Mucosa of rectum (tissue), 2 donors: ENCODE measurements around the gene CDC42BPB.
A peak's percentile ranks its signal among the peaks of the same experiment; 100 is the strongest.

Experiments
- H3K27ac ChIP-seq, 2 donors: one replicate each; pipeline ENCODE4 v1.7.0; 2013; ENCODE audit warnings: inconsistent platforms in 2 of 2, low read depth in 2 of 2, low read length in 2 of 2
- H3K27me3 ChIP-seq, 2 donors: one replicate each; pipeline ENCODE4 v1.7.0; 2013; ENCODE audit warnings: low read length in 2 of 2; ENCODE audit not compliant: control insufficient read depth in 2 of 2, insufficient read depth in 2 of 2
- H3K36me3 ChIP-seq, 2 donors: one replicate each; pipeline ENCODE4 v1.7.0; 2013; ENCODE audit warnings: low read length in 2 of 2; ENCODE audit not compliant: control insufficient read depth in 2 of 2, insufficient read depth in 2 of 2
- H3K4me1 ChIP-seq, 2 donors: one replicate each; pipeline ENCODE4 v1.7.0; 2013; ENCODE audit warnings: low read length in 2 of 2, mild to moderate bottlenecking in 1 of 2; ENCODE audit not compliant: control insufficient read depth in 2 of 2, insufficient read depth in 2 of 2
- H3K4me3 ChIP-seq, 2 donors: one replicate each; pipeline ENCODE4 v1.7.0; 2013; ENCODE audit warnings: low read length in 2 of 2
- H3K9ac ChIP-seq, 2 donors: one replicate each; pipeline ENCODE4 v1.7.0; 2013; ENCODE audit warnings: low read length in 2 of 2, low read depth in 1 of 2, mild to moderate bottlenecking in 1 of 2
- H3K9me3 ChIP-seq, 2 donors: one replicate each; pipeline ENCODE4 v1.7.0; 2013; ENCODE audit warnings: low read length in 2 of 2; ENCODE audit not compliant: control insufficient read depth in 2 of 2
- donor health status: healthy.
- donor health status: Normal muscosa, but diverticular disease.

The CDC42BPB gene

DNA sequence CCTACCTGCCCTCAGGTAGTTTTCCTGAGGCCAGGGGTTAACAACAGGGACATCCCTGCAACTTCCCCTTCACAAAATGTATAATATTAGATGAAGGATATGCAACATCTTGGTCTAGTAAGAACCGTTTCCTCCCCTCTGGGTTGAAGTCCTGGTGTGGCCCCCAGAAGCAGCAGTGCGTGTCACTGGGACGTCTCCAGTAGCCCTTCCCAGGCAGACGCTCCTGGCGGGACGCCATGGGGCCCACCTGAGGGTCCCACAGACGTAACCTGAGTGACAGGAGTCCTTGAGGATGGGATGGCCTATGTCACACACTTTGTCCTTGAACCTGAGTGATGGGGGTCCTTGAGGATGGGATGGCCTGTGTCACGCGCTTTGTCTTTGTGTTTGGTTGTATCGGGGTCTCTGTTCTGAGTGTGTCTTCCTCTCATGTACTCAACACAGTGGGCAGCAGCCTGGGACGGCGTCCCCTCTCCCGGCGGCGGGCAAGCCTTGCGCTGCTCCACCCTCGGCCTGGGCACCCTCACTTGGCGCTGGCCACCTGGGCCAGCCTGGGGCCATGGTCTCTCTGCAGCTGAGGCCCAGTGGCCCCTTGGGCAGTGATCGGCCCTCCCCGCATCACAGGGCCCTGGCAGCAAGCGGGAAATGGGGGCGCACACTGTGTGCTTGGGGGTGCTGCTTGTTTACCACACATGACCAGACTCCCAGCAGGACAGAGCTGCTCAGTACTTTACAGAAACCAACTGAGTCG is 149.2 kb downstream of the CDC42BPB start:
- Histone ChIP-seq H3K4me1 (no peaks in the 10 kb centered on the region), H3K36me3 (peaks cover 16 to 39% of the 10 kb centered on the region in 2 donors), H3K27me3 (no peaks in the 10 kb centered on the region), H3K9ac (no peak overlapping the region), H3K27ac (no peak overlapping the region), H3K4me3 (no peak overlapping the region), H3K9me3 (no peaks in the 10 kb centered on the region)

DNA sequence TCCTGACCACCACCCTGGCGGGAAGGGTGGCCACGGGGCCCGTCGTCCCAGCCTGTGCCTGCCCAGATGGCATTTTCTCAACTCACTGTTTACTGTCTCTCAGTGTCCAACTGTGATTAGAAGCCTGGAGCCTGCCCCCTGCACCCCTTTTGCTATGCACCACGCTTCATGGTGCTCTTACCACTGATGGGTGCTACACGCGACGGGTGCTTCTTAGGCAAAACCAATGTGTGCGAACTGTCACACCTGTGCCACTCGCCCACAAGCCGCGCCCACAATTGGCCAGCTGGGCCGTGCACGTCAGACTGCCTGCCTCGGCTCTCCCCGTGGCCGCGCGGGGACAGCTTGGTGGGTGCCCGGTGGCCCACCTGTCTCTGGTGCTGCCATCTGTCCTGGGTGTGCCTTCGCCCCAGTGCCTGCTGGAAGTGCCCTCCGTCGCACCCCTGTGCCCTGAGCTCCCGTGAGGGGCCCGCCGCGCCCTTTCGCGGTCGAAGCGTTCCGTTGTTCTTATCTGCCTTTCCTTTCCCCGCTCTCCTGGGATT is 150.0 kb downstream of the CDC42BPB start:
- Histone ChIP-seq H3K9me3 (no peaks in the 10 kb centered on the region), H3K4me1 (no peaks in the 10 kb centered on the region), H3K4me3 (no peak overlapping the region), H3K27ac (no peak overlapping the region), H3K9ac (no peak overlapping the region), H3K36me3 (peaks cover 21 to 45% of the 10 kb centered on the region in 2 donors), H3K27me3 (no peaks in the 10 kb centered on the region)

DNA sequence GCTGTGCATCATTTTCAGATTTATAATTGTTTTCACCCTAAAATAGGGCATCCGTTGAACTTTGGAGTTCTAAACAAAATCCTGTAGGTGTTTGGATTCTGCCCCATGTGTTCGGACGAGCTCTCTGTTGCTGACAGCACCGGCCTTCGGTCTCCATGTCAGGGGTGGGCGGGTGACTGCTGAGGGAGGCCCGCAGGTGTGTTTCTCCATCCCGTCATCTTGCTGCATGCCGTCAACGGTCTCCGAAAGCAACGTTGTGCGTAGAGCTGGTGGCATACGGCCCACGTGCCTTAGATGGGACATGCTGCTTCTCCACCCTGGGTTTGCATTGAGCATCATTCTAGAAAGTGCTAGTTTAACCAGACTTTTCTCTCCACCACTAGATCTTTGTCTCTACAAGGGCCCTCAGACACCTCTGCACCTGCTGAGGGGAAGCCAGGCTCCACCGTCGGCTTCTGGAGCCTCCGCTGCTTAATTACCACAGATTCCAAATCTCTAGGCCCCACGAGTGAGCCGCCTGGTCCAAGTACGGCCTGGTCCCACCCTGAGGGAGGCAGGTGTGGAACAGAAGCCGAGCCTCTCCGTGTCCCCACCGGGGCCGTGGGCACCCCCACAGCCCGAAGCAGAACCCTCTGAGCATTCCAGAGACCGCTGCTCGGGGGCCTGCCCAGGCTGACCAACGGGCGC is 150.6 kb downstream of the CDC42BPB start:
- Histone ChIP-seq H3K4me3 (no peak overlapping the region), H3K4me1 (no peaks in the 10 kb centered on the region), H3K9me3 (no peaks in the 10 kb centered on the region), H3K27me3 (no peaks in the 10 kb centered on the region), H3K9ac (no peak overlapping the region), H3K27ac (no peak overlapping the region), H3K36me3 (peaks cover 23 to 45% of the 10 kb centered on the region in 2 donors)

DNA sequence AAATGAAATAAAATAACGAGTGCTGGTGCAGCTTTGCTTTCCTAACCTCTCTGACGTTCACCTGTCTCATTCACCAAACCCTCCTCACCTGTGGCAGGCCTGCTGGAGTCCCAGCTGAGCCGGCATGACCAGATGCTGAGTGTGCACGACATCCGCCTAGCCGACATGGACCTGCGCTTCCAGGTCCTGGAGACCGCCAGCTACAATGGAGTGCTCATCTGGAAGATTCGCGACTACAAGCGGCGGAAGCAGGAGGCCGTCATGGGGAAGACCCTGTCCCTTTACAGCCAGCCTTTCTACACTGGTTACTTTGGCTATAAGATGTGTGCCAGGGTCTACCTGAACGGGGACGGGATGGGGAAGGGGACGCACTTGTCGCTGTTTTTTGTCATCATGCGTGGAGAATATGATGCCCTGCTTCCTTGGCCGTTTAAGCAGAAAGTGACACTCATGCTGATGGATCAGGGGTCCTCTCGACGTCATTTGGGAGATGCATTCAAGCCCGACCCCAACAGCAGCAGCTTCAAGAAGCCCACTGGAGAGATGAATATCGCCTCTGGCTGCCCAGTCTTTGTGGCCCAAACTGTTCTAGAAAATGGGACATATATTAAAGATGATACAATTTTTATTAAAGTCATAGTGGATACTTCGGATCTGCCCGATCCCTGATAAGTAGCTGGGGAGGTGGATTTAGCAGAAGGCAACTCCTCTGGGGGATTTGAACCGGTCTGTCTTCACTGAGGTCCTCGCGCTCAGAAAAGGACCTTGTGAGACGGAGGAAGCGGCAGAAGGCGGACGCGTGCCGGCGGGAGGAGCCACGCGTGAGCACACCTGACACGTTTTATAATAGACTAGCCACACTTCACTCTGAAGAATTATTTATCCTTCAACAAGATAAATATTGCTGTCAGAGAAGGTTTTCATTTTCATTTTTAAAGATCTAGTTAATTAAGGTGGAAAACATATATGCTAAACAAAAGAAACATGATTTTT is 151.9 kb downstream of the CDC42BPB start:
- H3K27ac ChIP-seq, result no peak overlapping the region

DNA sequence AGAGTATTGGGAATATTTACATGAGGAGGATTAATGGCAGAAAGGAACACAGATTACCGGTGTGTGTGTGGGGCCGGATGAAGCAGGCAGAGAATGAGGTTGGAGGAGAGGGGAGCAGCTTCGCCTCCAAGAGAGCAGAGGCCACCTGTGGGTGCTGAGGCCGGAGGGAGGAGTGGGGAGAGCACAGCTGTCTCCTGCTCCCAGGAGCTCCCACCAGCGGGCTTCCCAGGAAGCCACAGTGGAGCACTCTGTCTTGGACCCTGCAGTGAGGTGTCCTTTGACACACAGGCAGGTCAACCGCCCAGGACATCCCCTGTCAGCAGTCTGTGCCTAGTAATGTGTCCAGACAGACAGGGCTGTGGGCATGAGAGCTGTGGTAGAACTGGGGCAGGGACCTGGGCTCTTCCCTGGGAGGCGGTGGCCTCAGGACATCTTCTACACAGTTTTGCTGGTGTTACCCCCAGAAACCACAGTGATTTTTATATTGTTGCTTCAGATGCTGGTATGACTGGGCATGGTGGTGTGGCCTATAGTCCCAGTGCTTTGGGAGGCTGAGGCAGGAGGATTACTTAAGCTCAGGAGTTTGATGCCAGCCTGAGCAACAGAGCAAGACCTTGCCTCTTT is 153.3 kb downstream of the CDC42BPB start:
- H3K9me3 ChIP-seq, result no peaks in the 10 kb centered on the region
- no peak overlapping the region for H3K9ac ChIP-seq
- no peaks in the 10 kb centered on the region for H3K4me1 ChIP-seq
- H3K27ac ChIP-seq, result no peak overlapping the region
- peaks cover 28 to 54% of the 10 kb centered on the region in 2 donors for H3K36me3 ChIP-seq
- H3K4me3 ChIP-seq, result no peak overlapping the region
- no peaks in the 10 kb centered on the region for H3K27me3 ChIP-seq

More for the DNA sequence above, 151.9 kb downstream of the CDC42BPB start:
- Histone ChIP-seq H3K27me3 (no peaks in the 10 kb centered on the region), H3K9me3 (no peaks in the 10 kb centered on the region), H3K4me1 (no peaks in the 10 kb centered on the region), H3K4me3 (no peak overlapping the region), H3K9ac (no peak overlapping the region), H3K36me3 (peaks cover 23 to 53% of the 10 kb centered on the region in 2 donors)

DNA sequence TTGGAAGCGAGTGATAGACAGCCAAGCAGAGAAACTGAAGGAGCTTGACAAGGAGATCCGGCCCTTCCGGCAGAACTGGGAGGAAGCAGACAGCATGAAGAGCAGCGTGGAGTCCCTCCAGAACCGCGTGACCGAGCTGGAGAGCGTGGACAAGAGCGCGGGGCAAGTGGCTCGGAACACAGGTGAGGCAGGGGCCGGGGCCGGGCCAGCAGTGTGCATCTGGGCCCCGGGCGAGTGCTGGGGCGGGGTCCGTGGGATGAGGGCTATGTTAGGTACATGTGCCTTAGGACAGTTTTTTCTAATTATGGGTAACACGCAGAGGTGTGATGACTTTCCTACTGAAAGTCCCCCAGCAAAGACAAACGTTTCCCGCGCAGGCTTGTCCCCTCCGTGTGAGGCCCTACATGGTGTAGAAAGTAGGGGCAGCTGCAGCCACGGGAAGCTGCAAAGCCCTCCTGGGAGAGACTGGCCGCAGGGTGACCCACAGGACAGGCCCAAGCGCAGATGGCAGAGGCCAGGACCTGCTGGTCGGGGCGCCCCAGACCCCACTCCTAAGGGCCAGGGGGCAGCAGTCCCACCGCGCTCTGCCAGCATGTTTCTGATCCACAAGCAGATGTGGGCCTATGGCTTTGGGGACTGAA is 154.0 kb downstream of the CDC42BPB start:
- Histone ChIP-seq H3K4me1 (no peaks in the 10 kb centered on the region), H3K36me3 (peaks cover 30 to 59% of the 10 kb centered on the region in 2 donors), H3K27ac (peak overlapping the region; percentile 12 to 67), H3K4me3 (no peak overlapping the region), H3K9ac (no peak overlapping the region), H3K27me3 (no peaks in the 10 kb centered on the region), H3K9me3 (no peaks in the 10 kb centered on the region)

DNA sequence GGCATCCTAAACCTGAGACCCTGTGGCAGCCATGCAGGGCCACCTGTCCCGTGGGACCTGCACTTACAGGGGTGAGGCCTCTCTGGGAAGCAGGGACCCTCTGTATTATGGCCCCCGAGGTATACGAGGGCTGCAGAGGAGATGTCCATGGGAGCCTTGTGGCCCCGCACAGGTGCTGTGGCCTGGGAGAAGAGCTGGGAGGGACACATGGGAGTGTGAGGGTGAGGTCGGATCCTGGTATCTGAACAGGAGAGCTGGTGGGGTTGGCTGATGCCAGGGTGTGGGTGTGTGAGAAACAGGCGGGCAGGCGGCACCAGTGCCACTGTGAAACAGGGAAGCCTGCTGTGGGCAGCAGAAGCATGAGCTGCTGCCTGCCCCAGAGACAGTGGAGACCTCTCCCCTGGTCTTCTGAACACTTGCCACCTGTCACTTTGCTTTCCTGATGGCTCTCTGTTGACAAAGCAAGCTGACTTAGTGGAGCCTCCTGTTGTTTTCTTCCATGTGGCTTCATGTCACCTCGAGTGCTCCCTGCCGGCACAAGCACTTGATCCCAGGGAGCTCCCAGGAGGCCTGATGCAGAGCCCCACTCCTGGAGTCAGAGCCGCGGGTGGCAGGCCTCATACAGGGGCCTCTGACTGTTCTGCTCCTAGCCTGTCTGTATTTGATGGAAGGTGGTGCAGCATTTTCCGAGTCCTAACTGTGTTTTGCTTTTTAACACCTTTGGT is 154.7 kb downstream of the CDC42BPB start:
- Histone ChIP-seq H3K27me3 (no peaks in the 10 kb centered on the region), H3K36me3 (peaks cover 32 to 61% of the 10 kb centered on the region in 2 donors), H3K9me3 (no peaks in the 10 kb centered on the region), H3K27ac (peak overlapping the region; percentile 12 to 67), H3K9ac (no peak overlapping the region), H3K4me3 (no peak overlapping the region), H3K4me1 (no peaks in the 10 kb centered on the region)

DNA sequence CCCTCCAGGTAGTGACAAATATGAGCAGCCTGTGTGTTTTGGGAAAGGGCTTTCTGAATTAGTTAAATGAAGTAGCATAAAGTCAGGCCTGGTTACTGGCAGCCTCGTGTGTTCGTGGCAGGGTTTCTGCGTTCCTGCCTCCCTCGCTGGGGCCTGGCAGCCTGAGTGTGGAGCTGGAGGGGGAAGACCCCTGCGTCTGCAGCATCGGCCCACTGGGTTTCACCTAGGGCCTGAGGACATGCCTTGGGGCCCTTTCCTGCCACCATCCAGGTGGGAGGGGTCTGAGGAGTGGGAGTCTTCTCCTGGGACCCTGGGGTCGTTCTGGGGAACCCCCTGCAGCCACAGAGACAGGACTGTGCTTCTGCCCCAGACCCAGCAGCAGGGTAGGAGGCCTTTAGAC is 155.3 kb downstream of the CDC42BPB start:
- H3K27ac ChIP-seq, result peak overlapping the region in 1 of 2 donors; percentile 67
- H3K27me3 ChIP-seq, result no peaks in the 10 kb centered on the region
- H3K4me3 ChIP-seq, result no peak overlapping the region
- no peaks in the 10 kb centered on the region for H3K4me1 ChIP-seq
- H3K9ac ChIP-seq, result no peak overlapping the region
- peaks cover 35 to 62% of the 10 kb centered on the region in 2 donors for H3K36me3 ChIP-seq
- H3K9me3 ChIP-seq, result no peaks in the 10 kb centered on the region

DNA sequence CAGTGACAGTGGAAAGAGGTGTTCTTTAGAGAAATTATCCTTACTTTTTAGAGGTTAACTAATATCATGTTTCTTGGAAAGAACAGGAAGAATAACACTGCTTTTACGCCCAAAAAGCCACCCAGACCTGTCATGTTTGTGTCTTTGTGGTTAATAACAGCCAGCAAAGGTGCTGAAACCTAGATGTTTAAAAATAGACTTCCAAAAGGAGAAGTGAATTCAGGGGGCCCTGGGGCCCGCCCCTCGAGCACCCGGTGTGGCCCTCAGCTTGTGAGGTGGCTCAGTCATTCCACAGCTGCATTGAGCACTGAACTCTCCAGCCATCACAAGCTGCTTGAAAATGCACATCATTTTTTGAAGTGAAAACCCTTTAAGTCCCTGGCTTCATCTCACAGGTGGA is 155.7 kb downstream of the CDC42BPB start:
- Histone ChIP-seq H3K27ac (peak overlapping the region; percentile 41 to 75), H3K9ac (no peak overlapping the region), H3K9me3 (no peaks in the 10 kb centered on the region), H3K36me3 (peaks cover 33 to 59% of the 10 kb centered on the region in 2 donors), H3K4me1 (no peaks in the 10 kb centered on the region), H3K27me3 (no peaks in the 10 kb centered on the region), H3K4me3 (no peak overlapping the region)
